PFSK-1 (cell line): ENCODE results near the gene ZDHHC16.

Experiments used
- POLR2AphosphoS5 ChIP-seq: IDR thresholded peaks from 2 replicates; pipeline ENCODE4 v1.6.1; 2012; ENCODE audit warnings: low read depth, mild to moderate bottlenecking, control low read depth, low read length, moderate library complexity
- TAF1 ChIP-seq: IDR thresholded peaks from 2 replicates; pipeline ENCODE4 v1.6.1; 2012; ENCODE audit warnings: low read length, control low read depth, borderline replicate concordance; ENCODE audit not compliant: insufficient read depth
- TF ChIP-seq, protein P1 (sequence below), 2 experiments: IDR thresholded peaks; 2 replicates each; pipeline versions ENCODE4 v1.6.1 to v1.8.0; 2011 to 2012; ENCODE audit warnings: low read depth in 2 of 2, low read length in 2 of 2, control low read depth in 1 of 2, inconsistent platforms in 1 of 2, mild to moderate bottlenecking in 1 of 2, moderate library complexity in 1 of 2; ENCODE audit not compliant: insufficient read depth in 1 of 2

DNA sequence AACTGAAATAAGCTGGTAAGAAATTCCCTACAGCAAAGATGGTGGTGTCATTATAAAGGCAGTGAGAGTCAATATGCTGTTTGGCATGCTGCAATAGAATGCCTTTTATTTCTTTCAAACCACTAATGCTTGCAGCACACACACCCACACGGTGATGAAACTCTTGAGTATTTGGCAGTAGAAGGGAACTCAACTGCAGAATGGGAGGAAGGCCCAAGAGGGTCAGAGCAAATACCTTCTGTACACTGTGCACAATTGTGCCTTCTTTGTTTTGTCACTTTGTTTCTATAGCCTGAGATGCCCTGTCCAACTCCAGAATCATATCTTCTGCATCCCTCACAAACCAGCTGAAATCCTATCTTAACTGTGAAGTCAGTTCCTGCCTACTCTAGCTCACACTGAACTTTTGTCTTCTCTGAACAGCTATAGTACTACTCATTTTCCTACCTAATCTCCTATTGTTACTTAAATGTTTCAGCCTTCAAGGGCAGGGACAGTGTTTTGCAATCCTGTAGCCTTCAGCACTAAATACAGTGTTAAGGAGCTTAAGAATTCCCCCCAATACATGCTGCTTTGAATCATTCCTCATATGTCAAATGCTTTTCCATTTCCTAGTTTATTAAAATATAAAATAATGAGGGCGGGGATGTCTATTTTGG lies 30.1 kb downstream of the ZDHHC16 start:
- TF ChIP-seq TAF1 (no peak), POLR2AphosphoS5 (no peak)
- TF ChIP-seq, protein P1, sequence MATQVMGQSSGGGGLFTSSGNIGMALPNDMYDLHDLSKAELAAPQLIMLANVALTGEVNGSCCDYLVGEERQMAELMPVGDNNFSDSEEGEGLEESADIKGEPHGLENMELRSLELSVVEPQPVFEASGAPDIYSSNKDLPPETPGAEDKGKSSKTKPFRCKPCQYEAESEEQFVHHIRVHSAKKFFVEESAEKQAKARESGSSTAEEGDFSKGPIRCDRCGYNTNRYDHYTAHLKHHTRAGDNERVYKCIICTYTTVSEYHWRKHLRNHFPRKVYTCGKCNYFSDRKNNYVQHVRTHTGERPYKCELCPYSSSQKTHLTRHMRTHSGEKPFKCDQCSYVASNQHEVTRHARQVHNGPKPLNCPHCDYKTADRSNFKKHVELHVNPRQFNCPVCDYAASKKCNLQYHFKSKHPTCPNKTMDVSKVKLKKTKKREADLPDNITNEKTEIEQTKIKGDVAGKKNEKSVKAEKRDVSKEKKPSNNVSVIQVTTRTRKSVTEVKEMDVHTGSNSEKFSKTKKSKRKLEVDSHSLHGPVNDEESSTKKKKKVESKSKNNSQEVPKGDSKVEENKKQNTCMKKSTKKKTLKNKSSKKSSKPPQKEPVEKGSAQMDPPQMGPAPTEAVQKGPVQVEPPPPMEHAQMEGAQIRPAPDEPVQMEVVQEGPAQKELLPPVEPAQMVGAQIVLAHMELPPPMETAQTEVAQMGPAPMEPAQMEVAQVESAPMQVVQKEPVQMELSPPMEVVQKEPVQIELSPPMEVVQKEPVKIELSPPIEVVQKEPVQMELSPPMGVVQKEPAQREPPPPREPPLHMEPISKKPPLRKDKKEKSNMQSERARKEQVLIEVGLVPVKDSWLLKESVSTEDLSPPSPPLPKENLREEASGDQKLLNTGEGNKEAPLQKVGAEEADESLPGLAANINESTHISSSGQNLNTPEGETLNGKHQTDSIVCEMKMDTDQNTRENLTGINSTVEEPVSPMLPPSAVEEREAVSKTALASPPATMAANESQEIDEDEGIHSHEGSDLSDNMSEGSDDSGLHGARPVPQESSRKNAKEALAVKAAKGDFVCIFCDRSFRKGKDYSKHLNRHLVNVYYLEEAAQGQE (IDR thresholded peaks at IDR 0.05; ENCODE audit: insufficient read depth in 1 of 2, low read depth in 2 of 2, low read length in 2 of 2), result no peak
